ENCODE measurements around the gene MMP15.
"Not testable (repeated sequence)": the region's sequence is repeated elsewhere in the genome, so short reads cannot be mapped to it uniquely, and the experiment has no call there.

Gene MMP15

GRCh38 chr16:58025351-58026138 is at the start of gene MMP15:
MMP15 (plus strand) TSS chr16:58025754; CDS start chr16:58026351, 597 bp downstream.
- DNase-seq: no peak

- DNase-seq: no peak
These were observed 49.2 kb upstream of the MMP15 start for GRCh38 chr16:57976331-57976796.

GRCh38 chr16:57977418-57978069 is 48.0 kb upstream of the MMP15 start:
- DNase-seq: no peak

- DNase-seq: not testable (repeated sequence)
These were observed 47.5 kb upstream of the MMP15 start for GRCh38 chr16:57978070-57978465.

GRCh38 chr16:57979006-57979585 is 46.5 kb upstream of the MMP15 start:
- no peak for DNase-seq

GRCh38 chr16:57981636-57982035 is 43.9 kb upstream of the MMP15 start:
- DNase-seq: no peak

- DNase-seq: no peak
These were observed 43.2 kb upstream of the MMP15 start for GRCh38 chr16:57982385-57982784.

GRCh38 chr16:57984443-57985203 is 40.9 kb upstream of the MMP15 start:
- DNase-seq: no peak

GRCh38 chr16:57985204-57986181 is 40.1 kb upstream of the MMP15 start:
- DNase-seq: no peak

GRCh38 chr16:57986196-57986595 is 39.4 kb upstream of the MMP15 start:
- DNase-seq: no peak

GRCh38 chr16:57987441-57988177 is 37.9 kb upstream of the MMP15 start:
- DNase-seq: no peak

GRCh38 chr16:57988929-57989328 is 36.6 kb upstream of the MMP15 start:
- DNase-seq: no peak

- no peak for DNase-seq
These were observed 33.9 kb upstream of the MMP15 start for GRCh38 chr16:57991551-57992059.

GRCh38 chr16:57992084-57992483 is 33.5 kb upstream of the MMP15 start:
- no peak for DNase-seq

- DNase-seq: no peak
These were observed 32.1 kb upstream of the MMP15 start for GRCh38 chr16:57993438-57993837.

GRCh38 chr16:57993897-57994296 is 31.7 kb upstream of the MMP15 start:
- no peak for DNase-seq

GRCh38 chr16:57994361-57994760 is 31.2 kb upstream of the MMP15 start:
- no peak for DNase-seq

GRCh38 chr16:57994778-57995177 is 30.8 kb upstream of the MMP15 start:
- no peak for DNase-seq

- no peak for DNase-seq
These were observed 29.7 kb upstream of the MMP15 start for GRCh38 chr16:57995721-57996405.

Measured in cerebellar nuclear complex (tissue), 1 donor.